Loucy (cell line): Measurements from ENCODE around the gene ATP9A.

Experiments used
- CTCF ChIP-seq: fragments of 200-600 bp; sonication (generic); conservative IDR thresholded peaks from 2 replicates; pipeline ENCODE4 v1.5.1; 2014; ENCODE audit warnings: mild to moderate bottlenecking, antibody characterized with exemption, low read length
- EZH2phosphoT487 ChIP-seq: fragments of 200-600 bp; IDR thresholded peaks from 2 replicates; pipeline ENCODE4 v1.6.1; 2018; ENCODE audit warnings: antibody characterized with exemption, mild to moderate bottlenecking, moderate library complexity, borderline replicate concordance

- TF ChIP-seq CTCF (no peak), EZH2phosphoT487 (no peak)
Measured at GRCh38 chr20:51713213-51713598, 55.0 kb downstream of the ATP9A start.
